CD14-positive monocyte (primary cell): ENCODE results near the gene CRISP1. TPM values are rescaled to one million over a fixed set of nuclear protein-coding genes. Genes with fewer than 3 reads are reported as not detected.
"Not testable (repeated sequence)": the region's sequence is repeated elsewhere in the genome, so short reads cannot be mapped to it uniquely, and the experiment has no call there.

ENCODE experiments used
- DNase-seq, 3 donors: peaks; one replicate each; pipeline ENCODE4 v3.0.0-alpha.2; 2011 to 2022
- H2AFZ ChIP-seq: 2 replicates; pipeline ENCODE4 v1.6.0; 2012; ENCODE audit warnings: mild to moderate bottlenecking, low read depth, low read length, inconsistent platforms; ENCODE audit not compliant: insufficient read depth, poor library complexity, severe bottlenecking
- H3K27ac ChIP-seq, 2 donors: 1 replicate in 1 of 2; 2 replicates in 1 of 2; pipeline ENCODE4 v1.5.1; 2012 to 2013; ENCODE audit warnings: low read length in 2 of 2, control low read depth in 1 of 2, inconsistent platforms in 1 of 2, low read depth in 1 of 2, mild to moderate bottlenecking in 1 of 2
- H3K27me3 ChIP-seq, 2 donors: one replicate each; pipeline versions ENCODE4 v1.6.0 to v1.6.1; 2011 to 2013; ENCODE audit warnings: low read length in 2 of 2; ENCODE audit not compliant: control insufficient read depth in 2 of 2, insufficient read depth in 2 of 2
- H3K36me3 ChIP-seq, 2 donors: replicated peaks in 1 of 2; 1 replicate in 1 of 2; 2 replicates in 1 of 2; pipeline versions ENCODE4 v1.5.1 to v1.6.1; 2012 to 2013; ENCODE audit warnings: low read length in 2 of 2, control low read depth in 1 of 2, inconsistent platforms in 1 of 2, mild to moderate bottlenecking in 1 of 2; ENCODE audit not compliant: insufficient read depth in 2 of 2, control insufficient read depth in 1 of 2
- H3K4me1 ChIP-seq, 2 donors: 1 replicate in 1 of 2; 2 replicates in 1 of 2; pipeline versions ENCODE4 v1.5.1 to v1.6.1; 2012 to 2013; ENCODE audit warnings: low read length in 2 of 2, control low read depth in 1 of 2, inconsistent platforms in 1 of 2, mild to moderate bottlenecking in 1 of 2, moderate library complexity in 1 of 2; ENCODE audit not compliant: insufficient read depth in 2 of 2, control insufficient read depth in 1 of 2
- H3K4me2 ChIP-seq: replicated peaks from 2 replicates; pipeline ENCODE3; 2012; ENCODE audit warnings: low read length, moderate library complexity, mild to moderate bottlenecking; ENCODE audit not compliant: poor library complexity, severe bottlenecking; ENCODE audit errors: extremely low read depth
- H3K4me3 ChIP-seq, 3 experiments: fragments of 200-600 bp in 1 of 3; sonication (generic) in 1 of 3; replicated peaks in 1 of 3; 1 replicate in 2 of 3; 2 replicates in 1 of 3; pipeline ENCODE4 v1.5.1; 2011 to 2013; ENCODE audit warnings: low read length in 3 of 3, mild to moderate bottlenecking in 3 of 3, control low read depth in 2 of 3, low read depth in 2 of 3, inconsistent platforms in 1 of 3, moderate library complexity in 1 of 3
- H3K79me2 ChIP-seq: 2 replicates; pipeline ENCODE4 v1.6.0; 2012; ENCODE audit warnings: mild to moderate bottlenecking, control low read depth, inconsistent platforms, low read length, moderate library complexity; ENCODE audit not compliant: insufficient read depth
- H3K9ac ChIP-seq: 2 replicates; pipeline ENCODE4 v1.6.0; 2017; ENCODE audit warnings: low read length, mild to moderate bottlenecking; ENCODE audit not compliant: insufficient read depth, poor library complexity, severe bottlenecking
- H3K9me3 ChIP-seq, 2 donors: replicated peaks in 1 of 2; 1 replicate in 1 of 2; 2 replicates in 1 of 2; pipeline versions ENCODE4 v1.5.1 to v1.6.1; 2012 to 2013; ENCODE audit warnings: low read length in 2 of 2, control low read depth in 1 of 2; ENCODE audit not compliant: control insufficient read depth in 1 of 2, insufficient read depth in 1 of 2
- H4K20me1 ChIP-seq: 2 replicates; pipeline ENCODE4 v1.6.0; 2012; ENCODE audit warnings: mild to moderate bottlenecking, low read length, control low read depth, moderate library complexity; ENCODE audit not compliant: insufficient read depth
- H3K27ac Mint-ChIP-seq, 7 donors: one replicate each; pipeline ENCODE4 v1.8.0; 2020; ENCODE audit warnings: mild to moderate bottlenecking in 7 of 7, mixed read lengths in 7 of 7, moderate library complexity in 6 of 7, inconsistent platforms in 2 of 7
- H3K27me3 Mint-ChIP-seq, 3 donors: one replicate each; pipeline ENCODE4 v1.8.0; 2021 to 2022; ENCODE audit warnings: low read depth in 3 of 3, mild to moderate bottlenecking in 3 of 3, mixed read lengths in 3 of 3, moderate library complexity in 3 of 3, inconsistent platforms in 1 of 3
- H3K36me3 Mint-ChIP-seq, 2 donors: one replicate each; pipeline ENCODE4 v1.8.0; 2020; ENCODE audit warnings: mixed read lengths in 2 of 2, inconsistent platforms in 1 of 2, mild to moderate bottlenecking in 1 of 2
- H3K4me1 Mint-ChIP-seq: one replicate; pipeline ENCODE4 v1.8.0; 2020; ENCODE audit warnings: mild to moderate bottlenecking, mixed read lengths
- H3K4me3 Mint-ChIP-seq, 2 donors: one replicate each; pipeline ENCODE4 v1.8.0; 2020; ENCODE audit warnings: mild to moderate bottlenecking in 2 of 2, mixed read lengths in 2 of 2, moderate library complexity in 1 of 2
- H3K9me3 Mint-ChIP-seq, 7 donors: one replicate each; pipeline ENCODE4 v1.8.0; 2020 to 2022; ENCODE audit warnings: mixed read lengths in 7 of 7, mild to moderate bottlenecking in 6 of 7, moderate library complexity in 6 of 7, inconsistent platforms in 2 of 7
- CTCF ChIP-seq: fragments of 200-600 bp; IDR thresholded peaks from one replicate; pipeline ENCODE4 v1.8.0; 2022; ENCODE audit warnings: antibody characterized with exemption, mild to moderate bottlenecking
- WGBS: methylation state at CpG from one replicate; pipeline ENCODE4 v1.1.5; 2013; ENCODE audit warnings: missing lambda C conversion rate; ENCODE audit not compliant: insufficient coverage; 5-methylcytosine and 5-hydroxymethylcytosine counted together
- intact Hi-C, 2 donors: fragments of 100-400 bp; cut with micrococcal nuclease; formaldehyde crosslinking; loops; one replicate each; pipeline versions ENCODE4 v1.15.0 to v1.15.1; 2023
- polyA plus RNA-seq, 3 donors: library from polyadenylated mRNA; depleted of rRNA in 1 of 3; unstranded in 2 of 3; stranded (reverse) in 1 of 3; fragments of 300-500 nt in 2 of 3; fragments of >200 nt in 1 of 3; fragmentation: Illumina TruSeq in 2 of 3; gene quantifications; 1 replicate in 2 of 3; 2 replicates in 1 of 3; pipeline ENCODE4 v1.2.3, GENCODE V29; 2012 to 2021

The CRISP1 gene
- polyA plus RNA-seq, 3 donors = not detected

GRCh38 chr6:49902856-49903255 lies 36.5 kb upstream of the CRISP1 start:
- Mint-ChIP-seq H3K36me3 (no peaks in the 10 kb centered on the region), H3K27me3 (peaks cover 0 to 2% (median 0%) of the 10 kb centered on the region in 3 donors), H3K4me1 (no peaks in the 10 kb centered on the region), H3K9me3 (peaks cover 0 to 3% (median 0%) of the 10 kb centered on the region in 7 donors), H3K4me3 (no peak overlapping the region), H3K27ac (no peak overlapping the region)
- DNase-seq = no peak
- H4K20me1 ChIP-seq = no peaks in the 10 kb centered on the region
- no peak overlapping the region for H2AFZ ChIP-seq
- H3K27ac ChIP-seq = no peak overlapping the region
- intact Hi-C loops = no loop called here
- no peak overlapping the region for H3K4me2 ChIP-seq
- no peaks in the 10 kb centered on the region for H3K27me3 ChIP-seq
- H3K4me1 ChIP-seq = no peaks in the 10 kb centered on the region
- no CpG with 5 or more reads among the region's 2 CpGs for WGBS
- no peak overlapping the region for H3K9ac ChIP-seq
- H3K79me2 ChIP-seq = no peaks in the 10 kb centered on the region
- H3K9me3 ChIP-seq = no peaks in the 10 kb centered on the region
- TF ChIP-seq CTCF = no peak
- H3K4me3 ChIP-seq = no peak overlapping the region
- no peaks in the 10 kb centered on the region for H3K36me3 ChIP-seq

- Mint-ChIP-seq H3K27ac (no peak overlapping the region), H3K4me1 (no peaks in the 10 kb centered on the region), H3K4me3 (no peak overlapping the region), H3K36me3 (no peaks in the 10 kb centered on the region), H3K9me3 (peaks cover 0 to 9% (median 0%) of the 10 kb centered on the region in 7 donors), H3K27me3 (peaks cover 0 to 2% (median 0%) of the 10 kb centered on the region in 3 donors)
- intact Hi-C loops = no loop called here
- Histone ChIP-seq H3K4me3 (no peak overlapping the region), H3K27me3 (no peaks in the 10 kb centered on the region), H3K9me3 (no peaks in the 10 kb centered on the region), H3K4me1 (no peaks in the 10 kb centered on the region), H2AFZ (no peak overlapping the region), H3K27ac (no peak overlapping the region), H4K20me1 (no peaks in the 10 kb centered on the region), H3K9ac (no peak overlapping the region), H3K4me2 (no peak overlapping the region), H3K36me3 (no peaks in the 10 kb centered on the region), H3K79me2 (no peaks in the 10 kb centered on the region)
- DNase-seq = no peak
- no peak for TF ChIP-seq CTCF
These were observed 32.7 kb upstream of the CRISP1 start for GRCh38 chr6:49898904-49899566.

- H3K27me3 Mint-ChIP-seq, H3K36me3 ChIP-seq, H3K4me2 ChIP-seq, H4K20me1 ChIP-seq, H3K27ac ChIP-seq, H3K4me1 ChIP-seq, H3K9ac ChIP-seq, H3K27me3 ChIP-seq, H3K36me3 Mint-ChIP-seq, intact Hi-C loops, H3K4me3 ChIP-seq, H3K4me3 Mint-ChIP-seq, DNase-seq, H3K4me1 Mint-ChIP-seq, H2AFZ ChIP-seq, H3K79me2 ChIP-seq, H3K27ac Mint-ChIP-seq: not testable (repeated sequence)
- peaks cover 10 to 15% of the 10 kb centered on the region in 2 donors for H3K9me3 ChIP-seq
- peaks cover 0 to 14% (median 8%) of the 10 kb centered on the region in 7 donors for H3K9me3 Mint-ChIP-seq
These were observed 29.2 kb upstream of the CRISP1 start for GRCh38 chr6:49895553-49895952.
